OCI-LY3 (cell line): ENCODE data around the gene DPH3.

ENCODE experiments used
- H2AFZ ChIP-seq: fragments of 200-600, 300-600 bp; shearing (Covaris generic); 2 replicates; pipeline ENCODE4 v1.6.0; 2014; ENCODE audit warnings: antibody characterized with exemption, low read depth, low read length
- H3K27ac ChIP-seq: fragments of 200-600, 300-600 bp; sonication (generic); 2 replicates; pipeline ENCODE4 v1.5.1; 2014; ENCODE audit warnings: mild to moderate bottlenecking, low read length, moderate library complexity, mixed read lengths
- H3K27me3 ChIP-seq: fragments of 200-600, 300-600 bp; sonication (generic); 2 replicates; pipeline ENCODE4 v1.6.1; 2014; ENCODE audit warnings: low read depth, low read length, mixed read lengths
- H3K36me3 ChIP-seq: fragments of 200-600, 300-600 bp; sonication (generic); replicated peaks from 2 replicates; pipeline ENCODE3; 2014; ENCODE audit warnings: low read depth, low read length, mixed read lengths
- H3K4me1 ChIP-seq: fragments of 300-600, 200-600 bp; sonication (generic); 2 replicates; pipeline ENCODE4 v1.6.1; 2014; ENCODE audit warnings: low read length, mixed read lengths
- H3K4me2 ChIP-seq: fragments of 200-600, 300-600 bp; sonication (generic); 2 replicates; pipeline ENCODE4 v1.6.1; 2014; ENCODE audit warnings: low read length, mixed read lengths
- H3K4me3 ChIP-seq: fragments of 300-600, 200-600 bp; sonication (generic); 2 replicates; pipeline ENCODE4 v1.5.1; 2014; ENCODE audit warnings: antibody characterized with exemption, mild to moderate bottlenecking, low read length, moderate library complexity
- H3K79me2 ChIP-seq: fragments of 300-600, 200-600 bp; shearing (Covaris generic); 2 replicates; pipeline ENCODE4 v1.6.1; 2014; ENCODE audit warnings: mild to moderate bottlenecking, low read length, mixed read lengths
- H3K9ac ChIP-seq: fragments of 300-600, 200-600 bp; shearing (Covaris generic); 2 replicates; pipeline ENCODE4 v1.6.0; 2014; ENCODE audit warnings: mild to moderate bottlenecking, low read length, moderate library complexity
- H3K9me3 ChIP-seq: fragments of 200-600, 300-600 bp; shearing (Covaris generic); 2 replicates; pipeline ENCODE4 v1.6.1; 2014; ENCODE audit warnings: low read length, mixed read lengths; ENCODE audit not compliant: insufficient read depth
- H4K20me1 ChIP-seq: fragments of 200-600, 300-600 bp; sonication (generic); 2 replicates; pipeline ENCODE4 v1.6.1; 2016; ENCODE audit warnings: low read length, mixed read lengths; ENCODE audit not compliant: insufficient read depth
- CTCF ChIP-seq: fragments of 200-600, 300-600 bp; sonication (generic); IDR thresholded peaks from 2 replicates; pipeline ENCODE4 v1.5.1; 2014; ENCODE audit warnings: antibody characterized with exemption, low read length, low read depth
- EZH2phosphoT487 ChIP-seq: fragments of 200-600 bp; shearing (Covaris generic); IDR thresholded peaks from 2 replicates; pipeline ENCODE4 v1.6.1; 2018; ENCODE audit warnings: antibody characterized with exemption, mixed run types, low read depth

Gene DPH3

GRCh38 chr3:16262174-16262573, 2.6 kb downstream of the DPH3 start:
- H3K27me3 ChIP-seq = no peaks in the 10 kb centered on the region
- H2AFZ ChIP-seq = no peak overlapping the region
- TF ChIP-seq CTCF = no peak
- TF ChIP-seq EZH2phosphoT487 = no peak
- no peak overlapping the region for H3K27ac ChIP-seq
- no peak overlapping the region for H3K4me3 ChIP-seq
- H3K4me1 ChIP-seq = peaks cover 42% of the 10 kb centered on the region
- H4K20me1 ChIP-seq = no peaks in the 10 kb centered on the region
- H3K9me3 ChIP-seq = no peaks in the 10 kb centered on the region
- H3K36me3 ChIP-seq = peaks cover 16% of the 10 kb centered on the region
- peaks cover 54% of the 10 kb centered on the region for H3K79me2 ChIP-seq
- no peak overlapping the region for H3K9ac ChIP-seq
- H3K4me2 ChIP-seq = no peak overlapping the region

- H3K9me3 ChIP-seq = no peaks in the 10 kb centered on the region
- H3K4me2 ChIP-seq = no peak overlapping the region
- no peak overlapping the region for H3K4me3 ChIP-seq
- H3K79me2 ChIP-seq = peaks cover 32% of the 10 kb centered on the region
- H3K4me1 ChIP-seq = peaks cover 47% of the 10 kb centered on the region
- no peaks in the 10 kb centered on the region for H4K20me1 ChIP-seq
- TF ChIP-seq EZH2phosphoT487 (no peak), CTCF (no peak)
- no peak overlapping the region for H3K9ac ChIP-seq
- no peaks in the 10 kb centered on the region for H3K27me3 ChIP-seq
- no peak overlapping the region for H2AFZ ChIP-seq
- peaks cover 16% of the 10 kb centered on the region for H3K36me3 ChIP-seq
- no peak overlapping the region for H3K27ac ChIP-seq
Measured at GRCh38 chr3:16260046-16260445, 4.7 kb downstream of the DPH3 start.

GRCh38 chr3:16258866-16259265, 5.9 kb downstream of the DPH3 start:
- H3K27ac ChIP-seq = peak overlapping the region; percentile 86; the same call in 1 of the 2 replicates
- no peaks in the 10 kb centered on the region for H3K9me3 ChIP-seq
- no peak for TF ChIP-seq EZH2phosphoT487
- TF ChIP-seq CTCF = no peak
- H3K9ac ChIP-seq = no peak overlapping the region
- no peak overlapping the region for H2AFZ ChIP-seq
- H3K4me1 ChIP-seq = peaks cover 59% of the 10 kb centered on the region
- H3K79me2 ChIP-seq = peaks cover 24% of the 10 kb centered on the region
- peaks cover 16% of the 10 kb centered on the region for H3K36me3 ChIP-seq
- H3K4me2 ChIP-seq = no peak overlapping the region
- no peaks in the 10 kb centered on the region for H3K27me3 ChIP-seq
- H4K20me1 ChIP-seq = no peaks in the 10 kb centered on the region
- no peak overlapping the region for H3K4me3 ChIP-seq

GRCh38 chr3:16258177-16258576, 6.6 kb downstream of the DPH3 start:
- Histone ChIP-seq H3K4me3 (no peak overlapping the region; the same call in 1 of the 2 replicates), H4K20me1 (no peaks in the 10 kb centered on the region), H3K4me1 (peaks cover 62% of the 10 kb centered on the region), H3K4me2 (peak overlapping the region; percentile 46), H3K79me2 (peaks cover 17% of the 10 kb centered on the region), H3K27ac (peak overlapping the region; percentile 86), H3K36me3 (peaks cover 16% of the 10 kb centered on the region), H3K27me3 (no peaks in the 10 kb centered on the region), H3K9me3 (no peaks in the 10 kb centered on the region), H2AFZ (no peak overlapping the region), H3K9ac (no peak overlapping the region)
- TF ChIP-seq CTCF = no peak
- no peak for TF ChIP-seq EZH2phosphoT487
